Activated naive CD8-positive, alpha-beta T cell treated with anti-CD3 and anti-CD28 coated beads for 36 hours (primary cell): ENCODE measurements around the gene SLC17A7. TPM values are rescaled to one million over a fixed set of nuclear protein-coding genes. Genes with fewer than 3 reads are reported as not detected.

ENCODE experiments used
- DNase-seq: peaks from one replicate; pipeline ENCODE4 v3.0.0; 2021
- H3K27ac Mint-ChIP-seq: one replicate; pipeline ENCODE4 v1.8.0; 2022; ENCODE audit warnings: mild to moderate bottlenecking, moderate library complexity, mixed read lengths
- H3K27me3 Mint-ChIP-seq: one replicate; pipeline ENCODE4 v1.8.0; 2022; ENCODE audit warnings: mild to moderate bottlenecking, mixed read lengths
- H3K36me3 Mint-ChIP-seq: one replicate; pipeline ENCODE4 v1.8.0; 2021; ENCODE audit warnings: mild to moderate bottlenecking, mixed read lengths
- H3K4me1 Mint-ChIP-seq: one replicate; pipeline ENCODE4 v1.8.0; 2021; ENCODE audit warnings: mixed read lengths
- H3K4me3 Mint-ChIP-seq: one replicate; pipeline ENCODE4 v1.8.0; 2022; ENCODE audit warnings: mild to moderate bottlenecking, moderate library complexity, mixed read lengths
- H3K9me3 Mint-ChIP-seq: one replicate; pipeline ENCODE4 v1.8.0; 2022; ENCODE audit warnings: mixed read lengths
- total RNA-seq, 2 experiments: library from RNA; stranded (reverse); gene quantifications; one replicate each; pipeline ENCODE4 v1.2.3, GENCODE V29; 2021

Gene SLC17A7
- total RNA-seq, 2 experiments from 2014 or later = not detected

GRCh38 chr19:49419173-49419572, 22.2 kb downstream of the SLC17A7 start:
- H3K27me3 Mint-ChIP-seq = peaks cover 62% of the 10 kb centered on the region
- peaks cover 23% of the 10 kb centered on the region for H3K4me1 Mint-ChIP-seq

GRCh38 chr19:49418511-49418910, 22.8 kb downstream of the SLC17A7 start:
- no peak overlapping the region for H3K27ac Mint-ChIP-seq
- H3K4me1 Mint-ChIP-seq = peaks cover 18% of the 10 kb centered on the region
- no peak overlapping the region for H3K4me3 Mint-ChIP-seq
- H3K27me3 Mint-ChIP-seq = peaks cover 55% of the 10 kb centered on the region
- H3K9me3 Mint-ChIP-seq = no peaks in the 10 kb centered on the region
- DNase-seq = no peak
- H3K36me3 Mint-ChIP-seq = no peaks in the 10 kb centered on the region

More at GRCh38 chr19:49419173-49419572, 22.2 kb downstream of the SLC17A7 start:
- DNase-seq = no peak
- H3K9me3 Mint-ChIP-seq = no peaks in the 10 kb centered on the region
- H3K36me3 Mint-ChIP-seq = no peaks in the 10 kb centered on the region
- no peak overlapping the region for H3K27ac Mint-ChIP-seq
- no peak overlapping the region for H3K4me3 Mint-ChIP-seq

GRCh38 chr19:49417088-49417487, 24.2 kb downstream of the SLC17A7 start:
- no peaks in the 10 kb centered on the region for H3K36me3 Mint-ChIP-seq
- H3K9me3 Mint-ChIP-seq = no peaks in the 10 kb centered on the region
- peaks cover 44% of the 10 kb centered on the region for H3K27me3 Mint-ChIP-seq
- H3K27ac Mint-ChIP-seq = no peak overlapping the region
- peaks cover 13% of the 10 kb centered on the region for H3K4me1 Mint-ChIP-seq
- H3K4me3 Mint-ChIP-seq = no peak overlapping the region
- DNase-seq = no peak

- DNase-seq = no peak
- H3K27ac Mint-ChIP-seq = no peak overlapping the region
- H3K4me1 Mint-ChIP-seq = peaks cover 10% of the 10 kb centered on the region
- H3K4me3 Mint-ChIP-seq = no peak overlapping the region
- no peaks in the 10 kb centered on the region for H3K36me3 Mint-ChIP-seq
- H3K9me3 Mint-ChIP-seq = no peaks in the 10 kb centered on the region
- H3K27me3 Mint-ChIP-seq = peaks cover 31% of the 10 kb centered on the region
These were observed 25.5 kb downstream of the SLC17A7 start for GRCh38 chr19:49415810-49416200.

- no peak overlapping the region for H3K4me3 Mint-ChIP-seq
These were observed 26.1 kb downstream of the SLC17A7 start for GRCh38 chr19:49415102-49415809.

GRCh38 chr19:49414256-49414655, 27.1 kb downstream of the SLC17A7 start:
- Mint-ChIP-seq H3K4me1 (peaks cover 20% of the 10 kb centered on the region), H3K4me3 (no peak overlapping the region), H3K27me3 (peaks cover 15% of the 10 kb centered on the region), H3K36me3 (no peaks in the 10 kb centered on the region), H3K27ac (no peak overlapping the region), H3K9me3 (no peaks in the 10 kb centered on the region)
- DNase-seq = no peak

More at GRCh38 chr19:49415102-49415809, 26.1 kb downstream of the SLC17A7 start:
- H3K4me1 Mint-ChIP-seq = peaks cover 10% of the 10 kb centered on the region
- H3K27ac Mint-ChIP-seq = no peak overlapping the region
- DNase-seq = no peak
- peaks cover 25% of the 10 kb centered on the region for H3K27me3 Mint-ChIP-seq
- no peaks in the 10 kb centered on the region for H3K9me3 Mint-ChIP-seq
- no peaks in the 10 kb centered on the region for H3K36me3 Mint-ChIP-seq

GRCh38 chr19:49413348-49413747, 28.0 kb downstream of the SLC17A7 start:
- Mint-ChIP-seq H3K4me1 (peaks cover 30% of the 10 kb centered on the region), H3K4me3 (no peak overlapping the region), H3K27ac (no peak overlapping the region), H3K36me3 (no peaks in the 10 kb centered on the region), H3K9me3 (no peaks in the 10 kb centered on the region), H3K27me3 (peaks cover 7% of the 10 kb centered on the region)
- DNase-seq = no peak

GRCh38 chr19:49411681-49412326, 29.5 kb downstream of the SLC17A7 start:
- Mint-ChIP-seq H3K27ac (no peak overlapping the region), H3K4me1 (peaks cover 40% of the 10 kb centered on the region)

GRCh38 chr19:49409441-49410029, 31.8 kb downstream of the SLC17A7 start:
- Mint-ChIP-seq H3K27me3 (peaks cover 4% of the 10 kb centered on the region), H3K4me3 (peak overlapping the region; percentile 44), H3K9me3 (no peaks in the 10 kb centered on the region), H3K36me3 (no peaks in the 10 kb centered on the region), H3K27ac (peak overlapping the region; percentile 54), H3K4me1 (peaks cover 41% of the 10 kb centered on the region)
- no peak for DNase-seq

More at GRCh38 chr19:49411681-49412326, 29.5 kb downstream of the SLC17A7 start:
- no peaks in the 10 kb centered on the region for H3K36me3 Mint-ChIP-seq
- DNase-seq = no peak
- H3K4me3 Mint-ChIP-seq = no peak overlapping the region
- no peaks in the 10 kb centered on the region for H3K9me3 Mint-ChIP-seq
- peaks cover 4% of the 10 kb centered on the region for H3K27me3 Mint-ChIP-seq

- Mint-ChIP-seq H3K4me3 (peak overlapping the region; percentile 44), H3K9me3 (no peaks in the 10 kb centered on the region), H3K27ac (peak overlapping the region; percentile 54), H3K36me3 (no peaks in the 10 kb centered on the region), H3K27me3 (peaks cover 4% of the 10 kb centered on the region), H3K4me1 (peaks cover 41% of the 10 kb centered on the region)
- DNase-seq = no peak
These were observed 32.4 kb downstream of the SLC17A7 start for GRCh38 chr19:49408816-49409440.

- Mint-ChIP-seq H3K36me3 (no peaks in the 10 kb centered on the region), H3K4me3 (no peak overlapping the region), H3K9me3 (no peaks in the 10 kb centered on the region), H3K27me3 (peaks cover 4% of the 10 kb centered on the region), H3K4me1 (peaks cover 44% of the 10 kb centered on the region), H3K27ac (no peak overlapping the region)
- DNase-seq = no peak
These were observed 33.8 kb downstream of the SLC17A7 start for GRCh38 chr19:49407482-49408015.

- Mint-ChIP-seq H3K4me1 (peaks cover 42% of the 10 kb centered on the region), H3K27ac (no peak overlapping the region), H3K9me3 (no peaks in the 10 kb centered on the region), H3K36me3 (no peaks in the 10 kb centered on the region), H3K4me3 (no peak overlapping the region), H3K27me3 (peaks cover 4% of the 10 kb centered on the region)
- no peak for DNase-seq
These were observed 34.2 kb downstream of the SLC17A7 start for GRCh38 chr19:49407079-49407478.

GRCh38 chr19:49403404-49404187, 37.7 kb downstream of the SLC17A7 start:
- no peak overlapping the region for H3K4me3 Mint-ChIP-seq
- H3K36me3 Mint-ChIP-seq = no peaks in the 10 kb centered on the region
- no peak overlapping the region for H3K27ac Mint-ChIP-seq
- no peaks in the 10 kb centered on the region for H3K9me3 Mint-ChIP-seq
- H3K4me1 Mint-ChIP-seq = peaks cover 21% of the 10 kb centered on the region
- peaks cover 4% of the 10 kb centered on the region for H3K27me3 Mint-ChIP-seq
- no peak for DNase-seq

- Mint-ChIP-seq H3K9me3 (no peaks in the 10 kb centered on the region), H3K27me3 (no peaks in the 10 kb centered on the region), H3K4me1 (peaks cover 15% of the 10 kb centered on the region), H3K36me3 (no peaks in the 10 kb centered on the region), H3K27ac (no peak overlapping the region), H3K4me3 (no peak overlapping the region)
- no peak for DNase-seq
These were observed 41.3 kb downstream of the SLC17A7 start for GRCh38 chr19:49400029-49400428.
